NCI-H1092 treated with DMSO at 0.1 percent for 48 hours (cell line): ENCODE measurements around the gene SEMA5A.

Experiments
- DNase-seq: peaks from one replicate; lab custom pipeline; 2025; lab: John Stamatoyannopoulos, UW

The SEMA5A gene

GRCh38 chr5:9009931-9010651 is 535.8 kb downstream of the SEMA5A start:
- no peak for DNase-seq

- no peak for DNase-seq
Observed at GRCh38 chr5:8997542-8998070, 548.3 kb downstream of the SEMA5A start.

GRCh38 chr5:8993031-8993430 is 552.8 kb downstream of the SEMA5A start:
- DNase-seq = no peak
